MM.1S (cell line): Measurements from ENCODE around the gene SOX10.

Experiments
- DNase-seq: peaks from one replicate; pipeline ENCODE4 v3.0.0-alpha.2; 2015
- H2AFZ ChIP-seq: fragments of 300-600 bp; sonication (generic); 2 replicates; pipeline ENCODE4 v1.6.0; 2016; ENCODE audit warnings: antibody characterized with exemption, low read length
- H3F3A ChIP-seq: fragments of 300-600 bp; sonication (generic); 2 replicates; pipeline ENCODE4 v1.6.1; 2016; ENCODE audit warnings: mild to moderate bottlenecking, antibody characterized with exemption, low read length, moderate library complexity, mixed read lengths; ENCODE audit not compliant: insufficient read depth
- H3K27ac ChIP-seq: fragments of 300-600 bp; sonication (generic); 2 replicates; pipeline ENCODE4 v1.5.1; 2016; ENCODE audit warnings: mild to moderate bottlenecking, low read length
- H3K27me3 ChIP-seq: fragments of 300-600 bp; sonication (generic); replicated peaks from 2 replicates; pipeline ENCODE4 v1.6.0; 2016; ENCODE audit warnings: low read length; ENCODE audit not compliant: insufficient read depth
- H3K36me3 ChIP-seq: fragments of 300-600 bp; sonication (generic); replicated peaks from 2 replicates; pipeline ENCODE4 v1.6.1; 2016; ENCODE audit warnings: mild to moderate bottlenecking, low read length, mixed read lengths; ENCODE audit not compliant: insufficient read depth
- H3K4me1 ChIP-seq: fragments of 300-600 bp; sonication (generic); 2 replicates; pipeline ENCODE4 v1.6.1; 2016; ENCODE audit warnings: low read length, mixed read lengths
- H3K4me2 ChIP-seq: fragments of 300-600 bp; sonication (generic); 2 replicates; pipeline ENCODE4 v1.6.0; 2016; ENCODE audit warnings: low read depth, low read length
- H3K4me3 ChIP-seq: fragments of 300-600 bp; sonication (generic); 2 replicates; pipeline ENCODE4 v1.5.1; 2016; ENCODE audit warnings: low read length, mixed read lengths
- H3K79me2 ChIP-seq: fragments of 300-600 bp; sonication (generic); 2 replicates; pipeline ENCODE4 v1.6.1; 2016; ENCODE audit warnings: mixed run types, low read length, mixed read lengths
- H3K9ac ChIP-seq: fragments of 300-600 bp; sonication (generic); 2 replicates; pipeline ENCODE4 v1.6.1; 2016; ENCODE audit warnings: low read length, mixed read lengths
- H3K9me2 ChIP-seq: fragments of 300-600 bp; sonication (generic); replicated peaks from 2 replicates; pipeline ENCODE4 v1.6.1; 2016; ENCODE audit warnings: mild to moderate bottlenecking, low read length, mixed read lengths; ENCODE audit not compliant: insufficient read depth
- H3K9me3 ChIP-seq: fragments of 300-600 bp; sonication (generic); replicated peaks from 2 replicates; pipeline ENCODE4 v1.6.1; 2016; ENCODE audit warnings: mild to moderate bottlenecking, low read length, mixed read lengths; ENCODE audit not compliant: insufficient read depth
- H4K20me1 ChIP-seq: fragments of 300-600 bp; sonication (generic); 2 replicates; pipeline ENCODE4 v1.6.1; 2016; ENCODE audit warnings: mild to moderate bottlenecking, low read length, moderate library complexity, mixed read lengths; ENCODE audit not compliant: insufficient read depth
- EZH2 ChIP-seq: fragments of 300-600 bp; sonication (generic); optimal IDR thresholded peaks from 2 replicates; pipeline ENCODE3; 2017; ENCODE audit warnings: low read depth, mild to moderate bottlenecking, antibody characterized with exemption, low read length, mixed read lengths
- EZH2phosphoT487 ChIP-seq: fragments of 300-600 bp; sonication (generic); IDR thresholded peaks from 2 replicates; pipeline ENCODE4 v1.6.1; 2018; ENCODE audit warnings: antibody characterized with exemption, low read length
- TF ChIP-seq, protein P1 (sequence below): fragments of 300-600 bp; sonication (generic); IDR thresholded peaks from 2 replicates; pipeline ENCODE4 v1.5.1; 2016; ENCODE audit warnings: antibody characterized with exemption, low read length, mixed read lengths

The SOX10 gene

DNA sequence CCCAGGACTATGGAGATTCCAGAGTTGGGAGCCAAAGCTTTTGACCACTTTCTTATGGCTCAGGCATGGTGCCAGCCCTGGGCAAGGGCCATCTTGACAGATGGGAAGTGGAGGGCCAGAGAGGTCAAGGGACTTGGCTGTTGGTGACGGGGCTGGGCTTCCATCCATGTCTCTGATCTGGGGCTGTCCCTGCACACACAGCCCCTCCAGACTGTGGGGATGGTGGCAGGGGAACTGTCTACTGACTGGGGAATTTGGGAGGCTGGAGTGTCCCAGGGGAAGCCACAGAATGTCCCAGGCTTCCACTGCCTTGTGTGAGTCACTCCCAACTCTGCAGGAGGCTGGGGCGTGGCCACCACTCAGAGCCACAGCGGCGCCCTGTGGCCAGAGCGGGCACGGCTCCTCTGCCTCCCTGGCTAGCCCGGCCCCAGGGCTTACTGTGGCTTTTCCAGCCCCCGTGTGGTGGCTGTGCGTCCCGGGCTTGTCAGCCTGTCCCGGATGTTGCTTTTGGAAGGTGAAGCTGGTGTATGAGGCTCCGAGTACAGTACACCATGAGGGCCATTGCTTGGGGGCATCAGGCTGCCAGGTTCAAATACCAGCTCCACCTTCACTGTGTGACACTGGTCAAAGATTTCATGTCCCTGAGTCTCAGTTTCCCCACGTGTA is 50.5 kb downstream of the SOX10 start:
- DNase-seq: peak; percentile 81
- H3K9me3 ChIP-seq: no peaks in the 10 kb centered on the region
- H3K27ac ChIP-seq: no peak overlapping the region
- no peaks in the 10 kb centered on the region for H4K20me1 ChIP-seq
- no peak overlapping the region for H3K4me3 ChIP-seq
- H3K9ac ChIP-seq: no peak overlapping the region; the same call in 1 of the 2 replicates
- peaks cover 6% of the 10 kb centered on the region for H3K4me1 ChIP-seq
- H2AFZ ChIP-seq: 0 out of 2 replicates have a peak overlapping the region, but pooled peaks have one; percentile 39
- no peaks in the 10 kb centered on the region for H3K27me3 ChIP-seq
- H3K79me2 ChIP-seq: no peaks in the 10 kb centered on the region
- no peaks in the 10 kb centered on the region for H3K9me2 ChIP-seq
- no peaks in the 10 kb centered on the region for H3K36me3 ChIP-seq
- H3F3A ChIP-seq: peaks cover 3% of the 10 kb centered on the region; the same call in 1 of the 2 replicates
- TF ChIP-seq EZH2 (no peak), EZH2phosphoT487 (no peak)
- TF ChIP-seq, protein P1, sequence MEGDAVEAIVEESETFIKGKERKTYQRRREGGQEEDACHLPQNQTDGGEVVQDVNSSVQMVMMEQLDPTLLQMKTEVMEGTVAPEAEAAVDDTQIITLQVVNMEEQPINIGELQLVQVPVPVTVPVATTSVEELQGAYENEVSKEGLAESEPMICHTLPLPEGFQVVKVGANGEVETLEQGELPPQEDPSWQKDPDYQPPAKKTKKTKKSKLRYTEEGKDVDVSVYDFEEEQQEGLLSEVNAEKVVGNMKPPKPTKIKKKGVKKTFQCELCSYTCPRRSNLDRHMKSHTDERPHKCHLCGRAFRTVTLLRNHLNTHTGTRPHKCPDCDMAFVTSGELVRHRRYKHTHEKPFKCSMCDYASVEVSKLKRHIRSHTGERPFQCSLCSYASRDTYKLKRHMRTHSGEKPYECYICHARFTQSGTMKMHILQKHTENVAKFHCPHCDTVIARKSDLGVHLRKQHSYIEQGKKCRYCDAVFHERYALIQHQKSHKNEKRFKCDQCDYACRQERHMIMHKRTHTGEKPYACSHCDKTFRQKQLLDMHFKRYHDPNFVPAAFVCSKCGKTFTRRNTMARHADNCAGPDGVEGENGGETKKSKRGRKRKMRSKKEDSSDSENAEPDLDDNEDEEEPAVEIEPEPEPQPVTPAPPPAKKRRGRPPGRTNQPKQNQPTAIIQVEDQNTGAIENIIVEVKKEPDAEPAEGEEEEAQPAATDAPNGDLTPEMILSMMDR: peak; percentile 98
- H3K4me2 ChIP-seq: peak overlapping the region; percentile 44

DNA sequence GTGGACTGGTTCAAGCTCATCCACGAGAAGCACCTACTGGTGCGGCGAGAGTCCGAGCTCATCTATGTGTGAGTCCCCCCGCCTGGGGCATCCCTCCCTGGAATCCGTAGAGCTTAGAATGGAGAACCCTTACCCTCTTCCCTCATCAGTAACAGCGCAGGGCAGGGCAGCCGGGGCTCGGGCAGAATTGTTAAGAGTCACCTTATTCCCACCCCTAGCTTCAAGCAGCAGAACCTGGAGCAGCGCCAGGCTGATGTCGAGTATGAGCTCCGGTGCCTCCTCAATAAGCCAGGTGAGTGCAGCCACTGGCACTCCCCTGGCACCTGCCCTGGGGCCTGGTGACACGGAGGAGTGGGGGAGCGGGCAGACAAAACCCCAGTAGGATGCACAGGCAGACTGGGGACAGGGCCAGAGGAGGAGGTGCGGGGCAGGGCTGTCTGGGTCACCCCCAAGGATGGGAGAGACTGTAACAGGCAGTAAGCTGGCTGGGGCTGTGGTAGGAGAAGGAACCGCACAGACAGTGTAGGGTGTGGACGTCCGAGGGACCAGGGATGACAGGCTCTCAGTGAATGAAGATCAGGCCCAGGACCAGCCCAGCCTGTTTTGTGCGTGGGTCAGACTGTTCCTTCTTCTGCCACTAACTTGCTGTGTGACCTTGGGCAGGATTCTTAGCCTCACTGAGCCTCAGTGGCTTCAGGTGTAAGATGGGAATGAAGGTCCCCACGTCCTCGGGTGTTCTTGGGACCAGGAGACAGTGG is 51.4 kb downstream of the SOX10 start:
- no peak for TF ChIP-seq EZH2phosphoT487
- TF ChIP-seq EZH2: no peak
- TF ChIP-seq, protein P1: no peak
- Histone ChIP-seq H2AFZ (no peak overlapping the region), H3K36me3 (no peaks in the 10 kb centered on the region), H3K9me2 (no peaks in the 10 kb centered on the region), H4K20me1 (no peaks in the 10 kb centered on the region), H3K9ac (no peak overlapping the region), H3K4me2 (no peak overlapping the region), H3K27ac (no peak overlapping the region), H3F3A (peaks cover 3% of the 10 kb centered on the region; the same call in 1 of the 2 replicates), H3K4me1 (peaks cover 6% of the 10 kb centered on the region), H3K9me3 (no peaks in the 10 kb centered on the region), H3K4me3 (no peak overlapping the region), H3K79me2 (no peaks in the 10 kb centered on the region), H3K27me3 (no peaks in the 10 kb centered on the region)
- DNase-seq: no peak

DNA sequence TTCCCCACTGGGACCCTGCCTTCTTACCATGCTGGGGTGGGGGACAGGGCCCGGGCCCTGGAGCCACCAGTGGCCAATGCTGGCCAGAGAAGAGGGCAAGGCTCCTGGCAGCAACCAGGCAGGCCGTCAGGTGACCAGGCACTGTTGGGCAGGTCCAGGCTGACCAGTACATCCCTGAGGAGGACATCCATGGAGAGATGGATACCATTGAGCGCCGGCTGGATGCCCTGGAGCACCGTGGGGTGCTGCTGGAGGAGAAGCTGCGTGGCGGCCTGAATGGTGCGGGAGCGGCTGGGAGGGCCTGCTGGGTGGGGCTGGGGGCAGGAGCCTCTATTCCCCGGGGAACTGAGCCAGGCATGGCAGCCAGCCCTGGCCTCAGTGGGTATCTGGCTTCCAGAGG is 52.0 kb downstream of the SOX10 start:
- H3K9me2 ChIP-seq: no peaks in the 10 kb centered on the region
- no peak overlapping the region for H3K4me2 ChIP-seq
- no peak overlapping the region for H3K9ac ChIP-seq
- H3K4me3 ChIP-seq: no peak overlapping the region
- H4K20me1 ChIP-seq: no peaks in the 10 kb centered on the region
- no peaks in the 10 kb centered on the region for H3K36me3 ChIP-seq
- DNase-seq: no peak
- H3K9me3 ChIP-seq: no peaks in the 10 kb centered on the region
- no peak overlapping the region for H2AFZ ChIP-seq
- peaks cover 3% of the 10 kb centered on the region; the same call in 1 of the 2 replicates for H3F3A ChIP-seq
- no peaks in the 10 kb centered on the region for H3K27me3 ChIP-seq
- H3K27ac ChIP-seq: no peak overlapping the region
- no peaks in the 10 kb centered on the region for H3K79me2 ChIP-seq
- TF ChIP-seq EZH2phosphoT487: no peak
- TF ChIP-seq, protein P1: no peak
- TF ChIP-seq EZH2: no peak
- peaks cover 6% of the 10 kb centered on the region for H3K4me1 ChIP-seq
